Trophoblast cell (in vitro differentiated cells and primary cell): Measurements from ENCODE around the gene NLRC5.
"Not testable (repeated sequence)": the region's sequence is repeated elsewhere in the genome, so short reads cannot be mapped to it uniquely, and the experiment has no call there.

ENCODE experiments used
- DNase-seq, 2 donors: peaks; one replicate each; pipeline ENCODE4 v3.0.0-alpha.2; 2016
- H2AFZ ChIP-seq: 2 replicates; pipeline ENCODE4 v1.6.1; 2013; ENCODE audit warnings: low read length, moderate library complexity, mild to moderate bottlenecking; ENCODE audit not compliant: insufficient read depth, poor library complexity
- H2AK5ac ChIP-seq: 2 replicates; pipeline ENCODE4 v1.6.1; 2013; ENCODE audit warnings: mild to moderate bottlenecking, low read length
- H2BK120ac ChIP-seq: 2 replicates; pipeline ENCODE4 v1.6.1; 2013; ENCODE audit warnings: low read length, mild to moderate bottlenecking, moderate library complexity; ENCODE audit not compliant: insufficient read depth, poor library complexity
- H2BK12ac ChIP-seq: 2 replicates; pipeline ENCODE4 v1.6.1; 2013; ENCODE audit warnings: mild to moderate bottlenecking, low read length, moderate library complexity
- H2BK5ac ChIP-seq: 2 replicates; pipeline ENCODE4 v1.6.1; 2013; ENCODE audit warnings: low read length, low read depth, moderate library complexity, mild to moderate bottlenecking; ENCODE audit not compliant: poor library complexity
- H3K14ac ChIP-seq: 2 replicates; pipeline ENCODE4 v1.6.1; 2013; ENCODE audit warnings: mild to moderate bottlenecking, low read length
- H3K18ac ChIP-seq: 2 replicates; pipeline ENCODE4 v1.6.1; 2013; ENCODE audit warnings: mild to moderate bottlenecking, low read length
- H3K23ac ChIP-seq: 2 replicates; pipeline ENCODE4 v1.6.1; 2013; ENCODE audit warnings: low read length
- H3K27ac ChIP-seq: 2 replicates; pipeline ENCODE4 v1.5.1; 2013; ENCODE audit warnings: low read depth, mild to moderate bottlenecking, inconsistent platforms, low read length, moderate library complexity
- H3K27me3 ChIP-seq: 2 replicates; pipeline ENCODE4 v1.6.1; 2013; ENCODE audit warnings: inconsistent platforms, mild to moderate bottlenecking, low read length, moderate library complexity; ENCODE audit not compliant: insufficient read depth
- H3K36me3 ChIP-seq, 2 experiments: 1 replicate in 1 of 2; 2 replicates in 1 of 2; pipeline ENCODE4 v1.6.1; 2013; ENCODE audit warnings: low read length in 2 of 2, mild to moderate bottlenecking in 2 of 2, moderate library complexity in 1 of 2; ENCODE audit not compliant: insufficient read depth in 2 of 2, control insufficient read depth in 1 of 2
- H3K4ac ChIP-seq: 2 replicates; pipeline ENCODE4 v1.6.1; 2013; ENCODE audit warnings: low read depth, mild to moderate bottlenecking, low read length, moderate library complexity
- H3K4me1 ChIP-seq, 2 experiments: 1 replicate in 1 of 2; 2 replicates in 1 of 2; pipeline ENCODE4 v1.6.1; 2013; ENCODE audit warnings: low read length in 2 of 2, mild to moderate bottlenecking in 2 of 2, moderate library complexity in 1 of 2; ENCODE audit not compliant: insufficient read depth in 2 of 2, control insufficient read depth in 1 of 2
- H3K4me2 ChIP-seq: 2 replicates; pipeline ENCODE4 v1.6.1; 2013; ENCODE audit warnings: inconsistent platforms, mild to moderate bottlenecking, low read length, moderate library complexity
- H3K4me3 ChIP-seq: 2 replicates; pipeline ENCODE4 v1.5.1; 2013; ENCODE audit warnings: mild to moderate bottlenecking, low read depth, low read length, inconsistent platforms
- H3K79me1 ChIP-seq: one replicate; pipeline ENCODE4 v1.6.1; 2013; ENCODE audit warnings: low read length
- H3K79me2 ChIP-seq: 2 replicates; pipeline ENCODE4 v1.6.1; 2013; ENCODE audit warnings: low read length, mild to moderate bottlenecking; ENCODE audit not compliant: control insufficient read depth, insufficient read depth, poor library complexity
- H3K9ac ChIP-seq: 2 replicates; pipeline ENCODE4 v1.6.1; 2013; ENCODE audit warnings: mild to moderate bottlenecking, low read length
- H3K9me3 ChIP-seq: 2 replicates; pipeline ENCODE4 v1.6.1; 2013; ENCODE audit warnings: low read depth, mild to moderate bottlenecking, control low read depth, inconsistent platforms, low read length; ENCODE audit not compliant: insufficient read depth
- H4K12ac ChIP-seq: 2 replicates; pipeline ENCODE4 v1.6.1; 2013; ENCODE audit warnings: low read depth, mild to moderate bottlenecking, low read length, moderate library complexity
- H4K8ac ChIP-seq: 2 replicates; pipeline ENCODE4 v1.6.1; 2013; ENCODE audit warnings: low read depth, mild to moderate bottlenecking, low read length, moderate library complexity
- H4K91ac ChIP-seq: one replicate; pipeline ENCODE4 v1.6.1; 2013; ENCODE audit warnings: low read depth, mild to moderate bottlenecking, low read length, moderate library complexity
- WGBS: extraction: QIAGEN DNeasy Blood & Tissue Kit; methylation state at CpG from one replicate; pipeline ENCODE4 v1.1.7; 2013; ENCODE audit warnings: missing lambda C conversion rate; ENCODE audit not compliant: insufficient read length, insufficient coverage; ENCODE audit errors: extremely low coverage; 5-methylcytosine and 5-hydroxymethylcytosine counted together

The NLRC5 gene

GRCh38 chr16:56988161-56988947 is 1.0 kb upstream of the NLRC5 start:
- no peak overlapping the region for H2BK5ac ChIP-seq
- no peak overlapping the region for H3K4me2 ChIP-seq
- H3K18ac ChIP-seq: no peak overlapping the region
- no peaks in the 10 kb centered on the region for H3K79me2 ChIP-seq
- H3K27me3 ChIP-seq: peaks cover 32% of the 10 kb centered on the region
- H2BK12ac ChIP-seq: no peak overlapping the region
- no peak overlapping the region for H4K8ac ChIP-seq
- no peaks in the 10 kb centered on the region for H3K79me1 ChIP-seq
- H4K91ac ChIP-seq: no peak overlapping the region
- H3K4me1 ChIP-seq: peaks cover 2 to 6% of the 10 kb centered on the region in 2 experiments
- no peak overlapping the region for H3K14ac ChIP-seq
- H3K9me3 ChIP-seq: peaks cover 3% of the 10 kb centered on the region
- no CpG with 5 or more reads among the region's 6 CpGs for WGBS
- H2AK5ac ChIP-seq: no peak overlapping the region
- H3K4me3 ChIP-seq: no peak overlapping the region
- H3K4ac ChIP-seq: no peak overlapping the region
- no peaks in the 10 kb centered on the region for H3K36me3 ChIP-seq
- H3K9ac ChIP-seq: no peak overlapping the region
- no peak overlapping the region for H3K23ac ChIP-seq
- H3K27ac ChIP-seq: no peak overlapping the region
- no peak overlapping the region for H2AFZ ChIP-seq
- no peak for DNase-seq
- H4K12ac ChIP-seq: no peak overlapping the region
- no peak overlapping the region for H2BK120ac ChIP-seq

GRCh38 chr16:56989988-56990387 is 631 bp downstream of the NLRC5 start:
- no peak overlapping the region for H3K18ac ChIP-seq
- H2BK120ac ChIP-seq: no peak overlapping the region
- H4K12ac ChIP-seq: no peak overlapping the region
- no peak overlapping the region for H2BK5ac ChIP-seq
- no peak overlapping the region for H3K27ac ChIP-seq
- peak overlapping the region; percentile 79 for H3K4me2 ChIP-seq
- H3K4me1 ChIP-seq: peaks cover 2 to 6% of the 10 kb centered on the region in 2 experiments
- H3K79me2 ChIP-seq: no peaks in the 10 kb centered on the region
- H3K14ac ChIP-seq: no peak overlapping the region
- no peak overlapping the region for H2BK12ac ChIP-seq
- peaks cover 3% of the 10 kb centered on the region for H3K9me3 ChIP-seq
- H4K8ac ChIP-seq: no peak overlapping the region
- DNase-seq: peak in 1 of 2 donors; percentile 35
- H3K27me3 ChIP-seq: peaks cover 32% of the 10 kb centered on the region
- H3K23ac ChIP-seq: no peak overlapping the region
- no peak overlapping the region for H3K4me3 ChIP-seq
- no CpG with 5 or more reads among the region's 7 CpGs for WGBS
- no peaks in the 10 kb centered on the region for H3K79me1 ChIP-seq
- H3K9ac ChIP-seq: no peak overlapping the region
- H4K91ac ChIP-seq: no peak overlapping the region
- no peak overlapping the region for H3K4ac ChIP-seq
- H2AK5ac ChIP-seq: no peak overlapping the region
- no peak overlapping the region for H2AFZ ChIP-seq
- H3K36me3 ChIP-seq: no peaks in the 10 kb centered on the region

GRCh38 chr16:56990407-56991286 is 1.3 kb downstream of the NLRC5 start:
- no peak overlapping the region for H2AK5ac ChIP-seq
- no CpG with 5 or more reads among the region's 16 CpGs for WGBS
- no peaks in the 10 kb centered on the region for H3K79me2 ChIP-seq
- no peak overlapping the region for H3K4ac ChIP-seq
- peaks cover 3% of the 10 kb centered on the region for H3K9me3 ChIP-seq
- no peak overlapping the region for H3K4me2 ChIP-seq
- no peak overlapping the region for H2AFZ ChIP-seq
- H3K36me3 ChIP-seq: no peaks in the 10 kb centered on the region
- no peak overlapping the region for H3K14ac ChIP-seq
- H2BK12ac ChIP-seq: no peak overlapping the region
- DNase-seq: no peak
- H3K27me3 ChIP-seq: peaks cover 32% of the 10 kb centered on the region
- H3K79me1 ChIP-seq: no peaks in the 10 kb centered on the region
- H3K9ac ChIP-seq: no peak overlapping the region
- H3K4me3 ChIP-seq: no peak overlapping the region
- H3K23ac ChIP-seq: no peak overlapping the region
- H4K12ac ChIP-seq: no peak overlapping the region
- H3K18ac ChIP-seq: no peak overlapping the region
- H2BK120ac ChIP-seq: no peak overlapping the region
- H4K91ac ChIP-seq: no peak overlapping the region
- no peak overlapping the region for H2BK5ac ChIP-seq
- no peak overlapping the region for H3K27ac ChIP-seq
- H4K8ac ChIP-seq: no peak overlapping the region
- H3K4me1 ChIP-seq: peaks cover 2 to 6% of the 10 kb centered on the region in 2 experiments

- not testable (repeated sequence) for H3K79me2 ChIP-seq, H3K27ac ChIP-seq, H2AK5ac ChIP-seq, H3K23ac ChIP-seq, H3K14ac ChIP-seq, H3K79me1 ChIP-seq, H3K9me3 ChIP-seq, DNase-seq, H2BK12ac ChIP-seq, H2BK5ac ChIP-seq, H3K18ac ChIP-seq, H3K36me3 ChIP-seq, H3K4me2 ChIP-seq, H3K4ac ChIP-seq, H3K4me1 ChIP-seq, H4K8ac ChIP-seq, H3K9ac ChIP-seq, H2AFZ ChIP-seq, H4K91ac ChIP-seq, H3K4me3 ChIP-seq, H4K12ac ChIP-seq, H2BK120ac ChIP-seq
- peaks cover 32% of the 10 kb centered on the region for H3K27me3 ChIP-seq
- WGBS: no CpG with 5 or more reads among the region's 1 CpG
These were observed 3.1 kb downstream of the NLRC5 start for GRCh38 chr16:56992431-56992830.
